Smooth muscle cell (in vitro differentiated cells): ENCODE data around the gene USF3. TPM values are rescaled to one million over a fixed set of nuclear protein-coding genes. Genes with fewer than 3 reads are reported as not detected.

Source experiments
- DNase-seq: peaks from one replicate; lab custom pipeline; 2025; ENCODE audit not compliant: unreplicated experiment; lab: John Stamatoyannopoulos, UW
- H2AFZ ChIP-seq: fragments of 200-600 bp; sonication (generic); 2 replicates; pipeline ENCODE4 v1.6.0; 2016; ENCODE audit warnings: antibody characterized with exemption, low read depth, mild to moderate bottlenecking
- H3F3A ChIP-seq: fragments of 200-600 bp; sonication (generic); 2 replicates; pipeline ENCODE4 v1.6.0; 2017; ENCODE audit warnings: antibody characterized with exemption, low read depth
- H3K27ac ChIP-seq: fragments of 200-600 bp; sonication (generic); 2 replicates; pipeline ENCODE4 v1.5.1; 2016; ENCODE audit warnings: low read depth, mild to moderate bottlenecking
- H3K27me3 ChIP-seq: fragments of 200-600 bp; sonication (generic); 2 replicates; pipeline ENCODE4 v1.6.1; 2016; ENCODE audit warnings: low read depth, mild to moderate bottlenecking
- H3K36me3 ChIP-seq: fragments of 200-600 bp; sonication (generic); 2 replicates; pipeline ENCODE4 v1.5.1; 2016; ENCODE audit warnings: low read depth
- H3K4me1 ChIP-seq: fragments of 200-600 bp; sonication (generic); 2 replicates; pipeline ENCODE4 v1.5.1; 2016; ENCODE audit warnings: low read depth
- H3K4me2 ChIP-seq: fragments of 200-600 bp; sonication (generic); 2 replicates; pipeline ENCODE4 v1.6.0; 2016; ENCODE audit warnings: mild to moderate bottlenecking
- H3K4me3 ChIP-seq: fragments of 200-600 bp; sonication (generic); 2 replicates; pipeline ENCODE4 v1.5.1; 2016; ENCODE audit warnings: mild to moderate bottlenecking
- H3K79me2 ChIP-seq: fragments of 200-600 bp; sonication (generic); 2 replicates; pipeline ENCODE4 v1.6.0; 2016; ENCODE audit warnings: low read depth, mild to moderate bottlenecking
- H3K9ac ChIP-seq: fragments of 200-600 bp; sonication (generic); 2 replicates; pipeline ENCODE4 v1.6.0; 2016; ENCODE audit warnings: low read depth
- H3K9me3 ChIP-seq: fragments of 200-600 bp; sonication (generic); replicated peaks from 2 replicates; pipeline ENCODE4 v1.5.1; 2016; ENCODE audit warnings: low read depth
- H4K20me1 ChIP-seq: fragments of 200-600 bp; sonication (generic); 2 replicates; pipeline ENCODE4 v1.6.0; 2016; ENCODE audit warnings: low read depth
- CTCF ChIP-seq: fragments of 200-600 bp; sonication (generic); IDR thresholded peaks from 2 replicates; pipeline ENCODE4 v1.5.1; 2017; ENCODE audit warnings: borderline replicate concordance, mild to moderate bottlenecking, antibody characterized with exemption; ENCODE audit not compliant: insufficient read depth, poor library complexity, severe bottlenecking
- WGBS: methylation state at CpG from one replicate; pipeline ENCODE4 v1.1.7; 2016; ENCODE audit warnings: low lambda C conversion rate; 5-methylcytosine and 5-hydroxymethylcytosine counted together
- polyA plus RNA-seq: library from polyadenylated mRNA; unstranded; fragments of >200 nt; fragmentation: Nextera tagmentation; extraction: Ambion mirVana; gene quantifications from 2 replicates; pipeline ENCODE4 v1.2.1, GENCODE V29; 2016
- total RNA-seq: library from RNA; depleted of rRNA; stranded (reverse); fragments of >200 nt; gene quantifications from 2 replicates; pipeline ENCODE4 v1.2.3, GENCODE V29; 2014

USF3 gene
- total and polyA plus RNA-seq, 2 experiments from 2014 or later, result 2.9 to 12.3 TPM

- no peak for DNase-seq
- no peak overlapping the region for H3K9ac ChIP-seq
- no peak overlapping the region for H3K4me2 ChIP-seq
- no peaks in the 10 kb centered on the region for H3F3A ChIP-seq
- H3K36me3 ChIP-seq, result peaks cover 6% of the 10 kb centered on the region
- TF ChIP-seq CTCF, result no peak
- H2AFZ ChIP-seq, result no peak overlapping the region
- no peaks in the 10 kb centered on the region for H3K9me3 ChIP-seq
- WGBS, result 97% methylated on average over 4 of the region's 4 CpGs
- H3K4me3 ChIP-seq, result no peak overlapping the region
- no peaks in the 10 kb centered on the region for H3K4me1 ChIP-seq
- no peaks in the 10 kb centered on the region for H4K20me1 ChIP-seq
- no peak overlapping the region for H3K27ac ChIP-seq
- no peaks in the 10 kb centered on the region for H3K79me2 ChIP-seq
- H3K27me3 ChIP-seq, result no peaks in the 10 kb centered on the region
These were observed 22.8 kb downstream of the USF3 start for GRCh38 chr3:113673593-113673992.

GRCh38 chr3:113668015-113668414 is 28.4 kb downstream of the USF3 start:
- no peak for DNase-seq
- no peaks in the 10 kb centered on the region for H3K4me1 ChIP-seq
- H3F3A ChIP-seq, result no peaks in the 10 kb centered on the region
- no peaks in the 10 kb centered on the region for H4K20me1 ChIP-seq
- H3K9me3 ChIP-seq, result no peaks in the 10 kb centered on the region
- no peak overlapping the region for H3K4me2 ChIP-seq
- no peak overlapping the region for H3K4me3 ChIP-seq
- H3K27ac ChIP-seq, result no peak overlapping the region
- H3K27me3 ChIP-seq, result no peaks in the 10 kb centered on the region
- no peaks in the 10 kb centered on the region for H3K36me3 ChIP-seq
- no peak overlapping the region for H2AFZ ChIP-seq
- TF ChIP-seq CTCF, result no peak
- H3K9ac ChIP-seq, result no peak overlapping the region
- no peaks in the 10 kb centered on the region for H3K79me2 ChIP-seq
- 69% methylated on average over 4 of the region's 4 CpGs for WGBS

- H3K9ac ChIP-seq, result no peak overlapping the region
- H3K79me2 ChIP-seq, result no peaks in the 10 kb centered on the region
- no peak for DNase-seq
- no peak overlapping the region for H3K4me3 ChIP-seq
- H3K27me3 ChIP-seq, result no peaks in the 10 kb centered on the region
- no peak for TF ChIP-seq CTCF
- H3K4me2 ChIP-seq, result no peak overlapping the region
- H3K27ac ChIP-seq, result no peak overlapping the region
- peaks cover 15% of the 10 kb centered on the region for H3K36me3 ChIP-seq
- H3F3A ChIP-seq, result no peaks in the 10 kb centered on the region
- H2AFZ ChIP-seq, result no peak overlapping the region
- H4K20me1 ChIP-seq, result no peaks in the 10 kb centered on the region
- no peaks in the 10 kb centered on the region for H3K4me1 ChIP-seq
- no peaks in the 10 kb centered on the region for H3K9me3 ChIP-seq
These were observed 31.8 kb downstream of the USF3 start for GRCh38 chr3:113664523-113665094.

- H2AFZ ChIP-seq, result no peak overlapping the region
- no peak for DNase-seq
- H3K9ac ChIP-seq, result no peak overlapping the region
- H3K36me3 ChIP-seq, result peaks cover 17% of the 10 kb centered on the region
- H3K4me3 ChIP-seq, result no peak overlapping the region
- TF ChIP-seq CTCF, result no peak
- no peak overlapping the region for H3K4me2 ChIP-seq
- no peaks in the 10 kb centered on the region for H3F3A ChIP-seq
- 93% methylated on average over 1 of the region's 1 CpG for WGBS
- no peaks in the 10 kb centered on the region for H4K20me1 ChIP-seq
- H3K9me3 ChIP-seq, result no peaks in the 10 kb centered on the region
- H3K27ac ChIP-seq, result no peak overlapping the region
- H3K79me2 ChIP-seq, result no peaks in the 10 kb centered on the region
- H3K27me3 ChIP-seq, result no peaks in the 10 kb centered on the region
- H3K4me1 ChIP-seq, result no peaks in the 10 kb centered on the region
These were observed 32.7 kb downstream of the USF3 start for GRCh38 chr3:113663761-113664160.
